NCI-H2081 (cell line): ENCODE measurements around the gene SEMA5B.

Source experiments
- DNase-seq, 2 experiments: peaks; one replicate each; lab custom pipeline; 2025; lab: John Stamatoyannopoulos, UW

The SEMA5B gene

GRCh38 chr3:122892118-122892960 is 135.2 kb downstream of the SEMA5B start:
- DNase-seq = no peak

- no peak for DNase-seq
These were observed 136.8 kb downstream of the SEMA5B start for GRCh38 chr3:122890720-122891220.

GRCh38 chr3:122890077-122890719 is 137.4 kb downstream of the SEMA5B start:
- no peak for DNase-seq

GRCh38 chr3:122886946-122887345 is 140.6 kb downstream of the SEMA5B start:
- no peak for DNase-seq

GRCh38 chr3:122886251-122886650 is 141.3 kb downstream of the SEMA5B start:
- DNase-seq = no peak

- no peak for DNase-seq
These were observed 145.1 kb downstream of the SEMA5B start for GRCh38 chr3:122882361-122882947.

GRCh38 chr3:122880624-122881023 is 146.9 kb downstream of the SEMA5B start:
- DNase-seq = no peak

- DNase-seq = no peak
These were observed 147.4 kb downstream of the SEMA5B start for GRCh38 chr3:122880173-122880572.

GRCh38 chr3:122875547-122876127 is 151.9 kb downstream of the SEMA5B start:
- DNase-seq = no peak

- peak in 1 of 2 experiments; percentile 29 for DNase-seq
These were observed 153.6 kb downstream of the SEMA5B start for GRCh38 chr3:122873741-122874515.

- DNase-seq = no peak
These were observed 159.2 kb downstream of the SEMA5B start for GRCh38 chr3:122868322-122868721.

- no peak for DNase-seq
These were observed 163.1 kb downstream of the SEMA5B start for GRCh38 chr3:122864498-122864897.

GRCh38 chr3:122862381-122862780 is 165.2 kb downstream of the SEMA5B start:
- no peak for DNase-seq
